ENCODE results near the gene VPS52. TPM values are rescaled to one million over a fixed set of nuclear protein-coding genes. Genes with fewer than 3 reads are reported as not detected.

Gene VPS52
- total RNA-seq, 1 donor from 2014 or later, result 28.7 TPM

DNA sequence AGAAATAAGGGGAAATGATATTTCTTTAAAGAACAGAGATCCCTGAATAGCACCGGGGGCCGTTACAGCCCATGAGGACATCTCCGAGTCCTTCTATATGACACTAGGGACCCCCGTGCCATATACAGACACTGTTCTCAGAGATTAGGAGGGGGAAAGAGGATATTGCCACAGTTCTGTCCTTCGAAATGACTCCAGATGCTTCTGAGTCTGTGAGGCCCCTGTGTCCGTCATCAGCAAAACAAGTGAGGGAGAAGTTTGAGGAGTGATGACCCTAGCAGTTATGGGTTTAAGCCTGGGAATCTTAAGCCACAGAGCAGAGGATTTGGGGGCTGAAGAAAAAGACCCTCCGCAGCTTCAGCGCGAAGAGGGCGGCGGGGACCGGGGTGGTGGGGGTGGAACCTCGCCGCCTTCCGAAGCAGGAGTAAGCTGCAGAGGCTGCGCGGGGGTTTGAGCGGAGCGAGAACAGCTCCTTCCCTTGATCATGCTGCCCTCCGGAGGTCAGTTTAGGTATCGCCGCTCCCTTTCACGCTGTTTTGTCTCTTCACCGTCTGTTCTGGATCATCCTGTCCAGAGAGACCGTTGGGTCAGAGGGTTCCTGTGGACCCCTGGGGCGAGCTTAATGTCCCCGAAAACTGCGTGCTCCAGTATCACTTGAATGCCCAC, 23.6 kb downstream of the VPS52 start:
- Histone ChIP-seq H3K9me3 (ENCODE audit: low read depth) (no peaks in the 10 kb centered on the region), H3F3A (ENCODE audit: low read depth) (peaks cover 20% of the 10 kb centered on the region), H3K27ac (no peak overlapping the region), H3K4me1 (peaks cover 6% of the 10 kb centered on the region), H3K79me2 (ENCODE audit: low read depth) (no peaks in the 10 kb centered on the region), H2AFZ (replicated peaks) (peak overlapping the region; percentile 95), H4K20me1 (ENCODE audit: low read depth) (peaks cover 6% of the 10 kb centered on the region), H3K27me3 (peaks cover 50% of the 10 kb centered on the region), H3K4me3 (peak overlapping the region; percentile 49), H3K36me3 (no peaks in the 10 kb centered on the region), H3K4me2 (peak overlapping the region; percentile 80), H3K9ac (no peak overlapping the region)
- TF ChIP-seq, protein P1, sequence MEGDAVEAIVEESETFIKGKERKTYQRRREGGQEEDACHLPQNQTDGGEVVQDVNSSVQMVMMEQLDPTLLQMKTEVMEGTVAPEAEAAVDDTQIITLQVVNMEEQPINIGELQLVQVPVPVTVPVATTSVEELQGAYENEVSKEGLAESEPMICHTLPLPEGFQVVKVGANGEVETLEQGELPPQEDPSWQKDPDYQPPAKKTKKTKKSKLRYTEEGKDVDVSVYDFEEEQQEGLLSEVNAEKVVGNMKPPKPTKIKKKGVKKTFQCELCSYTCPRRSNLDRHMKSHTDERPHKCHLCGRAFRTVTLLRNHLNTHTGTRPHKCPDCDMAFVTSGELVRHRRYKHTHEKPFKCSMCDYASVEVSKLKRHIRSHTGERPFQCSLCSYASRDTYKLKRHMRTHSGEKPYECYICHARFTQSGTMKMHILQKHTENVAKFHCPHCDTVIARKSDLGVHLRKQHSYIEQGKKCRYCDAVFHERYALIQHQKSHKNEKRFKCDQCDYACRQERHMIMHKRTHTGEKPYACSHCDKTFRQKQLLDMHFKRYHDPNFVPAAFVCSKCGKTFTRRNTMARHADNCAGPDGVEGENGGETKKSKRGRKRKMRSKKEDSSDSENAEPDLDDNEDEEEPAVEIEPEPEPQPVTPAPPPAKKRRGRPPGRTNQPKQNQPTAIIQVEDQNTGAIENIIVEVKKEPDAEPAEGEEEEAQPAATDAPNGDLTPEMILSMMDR (IDR thresholded peaks at IDR 0.05), result peak; percentile 86
- no peak for TF ChIP-seq EZH2 (IDR thresholded peaks at IDR 0.05)
- peaks cover 5% of the 10 kb centered on the region for H3K27me3 Mint-ChIP-seq (ENCODE audit: insufficient read depth, low read depth)
- peak overlapping the region; percentile 88 for H3K4me3 Mint-ChIP-seq
- H3K27ac Mint-ChIP-seq, result peak overlapping the region; percentile 47
- H3K4me1 Mint-ChIP-seq, result peaks cover 27% of the 10 kb centered on the region
- DNase-seq (ENCODE audit: low spot score), result peak; percentile 94
- H3K36me3 Mint-ChIP-seq, result peaks cover 13% of the 10 kb centered on the region
- no peaks in the 10 kb centered on the region for H3K9me3 Mint-ChIP-seq

DNA sequence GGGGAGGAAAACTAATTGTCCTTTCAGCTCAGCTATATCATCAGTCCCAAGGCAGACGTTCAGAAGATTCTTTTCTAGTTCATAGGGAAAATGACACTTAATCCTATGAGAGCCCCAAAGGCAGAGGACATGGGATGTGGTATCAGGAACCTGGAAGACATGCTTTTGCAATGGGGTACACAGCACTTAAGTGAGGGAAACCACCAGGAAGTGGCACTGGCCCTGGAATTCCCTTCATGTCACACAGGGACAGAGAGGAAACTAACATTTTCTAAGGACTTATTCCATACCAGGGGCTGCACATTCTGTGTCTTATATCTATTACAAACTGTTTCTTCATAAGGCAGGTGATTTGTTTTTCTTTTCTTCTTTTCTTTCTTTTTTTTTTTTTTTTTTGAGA, 28.2 kb downstream of the VPS52 start:
- Histone ChIP-seq H3K9me3 (ENCODE audit: low read depth) (no peaks in the 10 kb centered on the region), H3K4me2 (no peak overlapping the region), H4K20me1 (ENCODE audit: low read depth) (peaks cover 1% of the 10 kb centered on the region), H3K79me2 (ENCODE audit: low read depth) (no peaks in the 10 kb centered on the region), H3F3A (ENCODE audit: low read depth) (peaks cover 4% of the 10 kb centered on the region), H3K36me3 (no peaks in the 10 kb centered on the region), H3K4me3 (no peak overlapping the region), H3K27me3 (peaks cover 75% of the 10 kb centered on the region), H3K9ac (no peak overlapping the region), H2AFZ (replicated peaks) (no peak overlapping the region), H3K4me1 (peaks cover 1% of the 10 kb centered on the region), H3K27ac (no peak overlapping the region)
- Mint-ChIP-seq H3K27ac (no peak overlapping the region), H3K36me3 (no peaks in the 10 kb centered on the region), H3K27me3 (ENCODE audit: insufficient read depth, low read depth) (peaks cover 18% of the 10 kb centered on the region), H3K4me3 (no peak overlapping the region), H3K9me3 (no peaks in the 10 kb centered on the region), H3K4me1 (peaks cover 10% of the 10 kb centered on the region)
- DNase-seq (ENCODE audit: low spot score), result no peak
- TF ChIP-seq, protein P1 (IDR thresholded peaks at IDR 0.05), result no peak
- no peak for TF ChIP-seq EZH2 (IDR thresholded peaks at IDR 0.05)
- no peak for TF ChIP-seq EZH2phosphoT487 (IDR thresholded peaks at IDR 0.05)

DNA sequence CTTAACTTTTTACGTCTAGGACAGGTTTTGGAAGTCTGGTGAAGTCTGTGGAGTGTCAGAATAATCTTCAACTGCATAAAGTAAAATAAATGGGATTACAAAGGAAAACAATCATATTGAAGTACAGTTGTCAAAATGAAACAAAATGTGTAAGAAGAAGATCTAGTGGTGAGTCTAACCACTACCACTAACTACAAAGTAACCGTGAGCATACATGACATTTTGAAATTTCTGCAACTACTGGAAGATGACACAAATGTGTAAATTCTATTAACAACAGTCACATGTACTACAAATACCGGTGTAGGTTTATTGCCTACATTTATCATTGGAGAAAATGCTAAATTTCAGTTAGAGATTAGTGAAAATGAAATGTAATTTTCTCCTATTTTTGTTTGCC, 29.7 kb downstream of the VPS52 start:
- no peak overlapping the region for H3K4me2 ChIP-seq
- no peaks in the 10 kb centered on the region for H4K20me1 ChIP-seq (ENCODE audit: low read depth)
- Mint-ChIP-seq H3K27ac (no peak overlapping the region), H3K27me3 (ENCODE audit: insufficient read depth, low read depth) (peaks cover 20% of the 10 kb centered on the region), H3K4me3 (no peak overlapping the region), H3K9me3 (no peaks in the 10 kb centered on the region), H3K36me3 (no peaks in the 10 kb centered on the region), H3K4me1 (peaks cover 3% of the 10 kb centered on the region)
- H2AFZ ChIP-seq (replicated peaks), result no peak overlapping the region
- DNase-seq (ENCODE audit: low spot score), result no peak
- H3K9ac ChIP-seq, result no peak overlapping the region
- no peaks in the 10 kb centered on the region for H3F3A ChIP-seq (ENCODE audit: low read depth)
- TF ChIP-seq, protein P1 (IDR thresholded peaks at IDR 0.05), result no peak
- no peak for TF ChIP-seq EZH2 (IDR thresholded peaks at IDR 0.05)
- TF ChIP-seq EZH2phosphoT487 (IDR thresholded peaks at IDR 0.05), result no peak
- peaks cover 68% of the 10 kb centered on the region for H3K27me3 ChIP-seq
- no peak overlapping the region for H3K27ac ChIP-seq
- H3K36me3 ChIP-seq, result no peaks in the 10 kb centered on the region
- no peaks in the 10 kb centered on the region for H3K79me2 ChIP-seq (ENCODE audit: low read depth)
- H3K9me3 ChIP-seq (ENCODE audit: low read depth), result no peaks in the 10 kb centered on the region
- no peak overlapping the region for H3K4me3 ChIP-seq
- H3K4me1 ChIP-seq, result no peaks in the 10 kb centered on the region
